Naive B cell (primary cell): ENCODE measurements around the gene MAGI3. TPM values are rescaled to one million over a fixed set of nuclear protein-coding genes. Genes with fewer than 3 reads are reported as not detected.
A peak's percentile ranks its signal among the peaks of the same experiment; 100 is the strongest.

Experiments
- ATAC-seq, 2 donors: fragments of 150-1000 bp; cut with Tn5 transposase; 2 replicates each; pipeline ENCODE4 v1.10.0; 2021; ENCODE audit warnings: low read depth in 2 of 2, mild to moderate bottlenecking in 2 of 2, moderate library complexity in 2 of 2
- DNase-seq: peaks from one replicate; pipeline ENCODE4 v3.0.0; 2022
- H3K27ac Mint-ChIP-seq, 6 donors: one replicate each; pipeline ENCODE4 v1.8.0; 2020 to 2022; ENCODE audit warnings: mild to moderate bottlenecking in 6 of 6, mixed read lengths in 6 of 6, moderate library complexity in 5 of 6, inconsistent platforms in 2 of 6
- H3K27me3 Mint-ChIP-seq, 3 donors: one replicate each; pipeline ENCODE4 v1.8.0; 2021 to 2022; ENCODE audit warnings: mixed read lengths in 3 of 3, mild to moderate bottlenecking in 1 of 3
- H3K36me3 Mint-ChIP-seq, 2 donors: one replicate each; pipeline ENCODE4 v1.8.0; 2020 to 2022; ENCODE audit warnings: mixed read lengths in 2 of 2, inconsistent platforms in 1 of 2, mild to moderate bottlenecking in 1 of 2
- H3K4me1 Mint-ChIP-seq, 3 donors: one replicate each; pipeline ENCODE4 v1.8.0; 2020 to 2022; ENCODE audit warnings: mixed read lengths in 3 of 3, inconsistent platforms in 1 of 3, mild to moderate bottlenecking in 1 of 3, moderate library complexity in 1 of 3
- H3K4me3 Mint-ChIP-seq, 8 donors: one replicate each; pipeline ENCODE4 v1.8.0; 2020 to 2022; ENCODE audit warnings: mild to moderate bottlenecking in 8 of 8, mixed read lengths in 8 of 8, moderate library complexity in 8 of 8, inconsistent platforms in 2 of 8
- H3K9me3 Mint-ChIP-seq, 7 donors: one replicate each; pipeline ENCODE4 v1.8.0; 2020 to 2022; ENCODE audit warnings: mixed read lengths in 7 of 7, mild to moderate bottlenecking in 5 of 7, inconsistent platforms in 2 of 7, moderate library complexity in 1 of 7
- polyA plus RNA-seq, 6 donors: library from polyadenylated mRNA; unstranded; fragments of 300-500 nt; fragmentation: Illumina TruSeq; gene quantifications; one replicate each; pipeline ENCODE4 v1.2.3, GENCODE V29; 2021; ENCODE audit warnings: low read depth in 6 of 6

MAGI3 gene
- polyA plus RNA-seq: 1 to 10 TPM in 1 of 6 donors, under 1 TPM in 3, not detected in 2; 0.22 to 1.2 (median 0.74) TPM

- ATAC-seq (peak; percentile 91 to 94), DNase-seq (peak; percentile 85)
- Mint-ChIP-seq H3K36me3 (peaks cover 0 to 9% of the 10 kb centered on the region in 2 donors), H3K4me1 (peaks cover 17 to 27% (median 21%) of the 10 kb centered on the region in 3 donors), H3K4me3 (peak within 1 kb of the TSS; percentile 80 to 98 (median 95)), H3K9me3 (peaks cover 0 to 8% (median 5%) of the 10 kb centered on the region in 7 donors), H3K27me3 (peaks cover 27 to 36% (median 32%) of the 10 kb centered on the region in 3 donors), H3K27ac (peak within 1 kb of the TSS in 4 of 6 donors; percentile 60 to 69 (median 64))
These were observed at the start of gene MAGI3 for GRCh38 chr1:113389953-113390834. Gene MAGI3 (plus strand): TSS chr1:113390515. CDS start chr1:113391034, 519 bp downstream.

- Mint-ChIP-seq H3K4me3 (no peak overlapping the region), H3K4me1 (no peaks in the 10 kb centered on the region), H3K27ac (no peak overlapping the region), H3K9me3 (peaks cover 0 to 5% (median 0%) of the 10 kb centered on the region in 7 donors), H3K36me3 (no peaks in the 10 kb centered on the region), H3K27me3 (peaks cover 11 to 14% (median 13%) of the 10 kb centered on the region in 3 donors)
- DNase-seq: no peak
- ATAC-seq: no peak
These were observed 36.7 kb upstream of the MAGI3 start for GRCh38 chr1:113353580-113353979.

- Mint-ChIP-seq H3K27me3 (peaks cover 8 to 19% (median 15%) of the 10 kb centered on the region in 3 donors), H3K36me3 (no peaks in the 10 kb centered on the region), H3K27ac (no peak overlapping the region), H3K9me3 (peaks cover 0 to 4% (median 0%) of the 10 kb centered on the region in 7 donors), H3K4me3 (no peak overlapping the region), H3K4me1 (no peaks in the 10 kb centered on the region)
- DNase-seq (no peak), ATAC-seq (no peak)
These were observed 26.4 kb upstream of the MAGI3 start for GRCh38 chr1:113363935-113364334.

- no peak overlapping the region for H3K4me3 Mint-ChIP-seq
- DNase-seq (no peak), ATAC-seq (no peak)
- no peak overlapping the region for H3K27ac Mint-ChIP-seq
- H3K4me1 Mint-ChIP-seq: no peaks in the 10 kb centered on the region
- peaks cover 19 to 39% (median 27%) of the 10 kb centered on the region in 3 donors for H3K27me3 Mint-ChIP-seq
- peaks cover 0 to 2% (median 0%) of the 10 kb centered on the region in 7 donors for H3K9me3 Mint-ChIP-seq
- H3K36me3 Mint-ChIP-seq: no peaks in the 10 kb centered on the region
These were observed 21.3 kb upstream of the MAGI3 start for GRCh38 chr1:113369040-113369439.

- no peak overlapping the region for H3K27ac Mint-ChIP-seq
- DNase-seq: no peak
- H3K9me3 Mint-ChIP-seq: peaks cover 0 to 2% (median 0%) of the 10 kb centered on the region in 7 donors
- no peak for ATAC-seq
- H3K4me1 Mint-ChIP-seq: no peaks in the 10 kb centered on the region
- no peaks in the 10 kb centered on the region for H3K36me3 Mint-ChIP-seq
- no peak overlapping the region for H3K4me3 Mint-ChIP-seq
- peaks cover 14 to 35% (median 27%) of the 10 kb centered on the region in 3 donors for H3K27me3 Mint-ChIP-seq
These were observed 20.6 kb upstream of the MAGI3 start for GRCh38 chr1:113369699-113370098.

- H3K9me3 Mint-ChIP-seq: peaks cover 0 to 2% (median 0%) of the 10 kb centered on the region in 7 donors
- ATAC-seq (no peak), DNase-seq (no peak)
- H3K27me3 Mint-ChIP-seq: peaks cover 14 to 47% (median 27%) of the 10 kb centered on the region in 3 donors
- H3K36me3 Mint-ChIP-seq: no peaks in the 10 kb centered on the region
- H3K27ac Mint-ChIP-seq: no peak overlapping the region
- no peaks in the 10 kb centered on the region for H3K4me1 Mint-ChIP-seq
- no peak overlapping the region for H3K4me3 Mint-ChIP-seq
These were observed 19.4 kb upstream of the MAGI3 start for GRCh38 chr1:113370868-113371267.

GRCh38 chr1:113372546-113372945, 17.8 kb upstream of the MAGI3 start:
- ATAC-seq (no peak), DNase-seq (no peak)
- no peaks in the 10 kb centered on the region for H3K36me3 Mint-ChIP-seq
- H3K27ac Mint-ChIP-seq: no peak overlapping the region
- no peak overlapping the region for H3K4me3 Mint-ChIP-seq
- H3K27me3 Mint-ChIP-seq: peaks cover 21 to 48% (median 31%) of the 10 kb centered on the region in 3 donors
- no peaks in the 10 kb centered on the region for H3K9me3 Mint-ChIP-seq
- H3K4me1 Mint-ChIP-seq: no peaks in the 10 kb centered on the region

GRCh38 chr1:113373644-113374043, 16.7 kb upstream of the MAGI3 start:
- peaks cover 21 to 48% (median 32%) of the 10 kb centered on the region in 3 donors for H3K27me3 Mint-ChIP-seq
- H3K4me1 Mint-ChIP-seq: no peaks in the 10 kb centered on the region
- ATAC-seq (no peak), DNase-seq (no peak)
- no peaks in the 10 kb centered on the region for H3K9me3 Mint-ChIP-seq
- H3K36me3 Mint-ChIP-seq: no peaks in the 10 kb centered on the region
- no peak overlapping the region for H3K4me3 Mint-ChIP-seq
- no peak overlapping the region for H3K27ac Mint-ChIP-seq

GRCh38 chr1:113375878-113376277, 14.4 kb upstream of the MAGI3 start:
- ATAC-seq: no peak
- Mint-ChIP-seq H3K4me1 (no peaks in the 10 kb centered on the region), H3K27ac (no peak overlapping the region), H3K27me3 (peaks cover 16 to 35% (median 21%) of the 10 kb centered on the region in 3 donors), H3K9me3 (no peaks in the 10 kb centered on the region), H3K4me3 (no peak overlapping the region), H3K36me3 (no peaks in the 10 kb centered on the region)
- no peak for DNase-seq

GRCh38 chr1:113380075-113380474, 10.2 kb upstream of the MAGI3 start:
- Mint-ChIP-seq H3K9me3 (no peaks in the 10 kb centered on the region), H3K4me3 (no peak overlapping the region), H3K27me3 (peaks cover 6 to 20% (median 17%) of the 10 kb centered on the region in 3 donors), H3K27ac (no peak overlapping the region), H3K36me3 (no peaks in the 10 kb centered on the region), H3K4me1 (no peaks in the 10 kb centered on the region)
- DNase-seq (no peak), ATAC-seq (no peak)

- ATAC-seq: no peak
- Mint-ChIP-seq H3K27me3 (peaks cover 22 to 36% (median 27%) of the 10 kb centered on the region in 3 donors), H3K4me3 (peak overlapping the region in 4 of 8 donors; percentile 21 to 83 (median 54)), H3K36me3 (peaks cover 0 to 9% of the 10 kb centered on the region in 2 donors), H3K4me1 (peaks cover 17 to 27% (median 21%) of the 10 kb centered on the region in 3 donors), H3K9me3 (peaks cover 0 to 8% (median 5%) of the 10 kb centered on the region in 7 donors), H3K27ac (no peak overlapping the region)
- DNase-seq: no peak
These were observed 2.2 kb upstream of the MAGI3 start for GRCh38 chr1:113388017-113388620.

GRCh38 chr1:113388621-113389358, 1.5 kb upstream of the MAGI3 start:
- Mint-ChIP-seq H3K4me3 (peak overlapping the region; percentile 80 to 98 (median 95)), H3K27me3 (peaks cover 21 to 36% (median 27%) of the 10 kb centered on the region in 3 donors), H3K4me1 (peaks cover 17 to 27% (median 21%) of the 10 kb centered on the region in 3 donors), H3K9me3 (peaks cover 0 to 8% (median 5%) of the 10 kb centered on the region in 7 donors), H3K36me3 (peaks cover 0 to 9% of the 10 kb centered on the region in 2 donors), H3K27ac (no peak overlapping the region)
- ATAC-seq (no peak), DNase-seq (no peak)
